IPS-18a (cell line): Measurements from ENCODE around the gene SKAP2.

Source experiments
- H3K27ac ChIP-seq: one replicate; pipeline ENCODE4 v1.5.1; 2013; ENCODE audit warnings: low read length
- H3K27me3 ChIP-seq: one replicate; pipeline ENCODE4 v1.6.1; 2013; ENCODE audit warnings: mild to moderate bottlenecking, low read length; ENCODE audit not compliant: control insufficient read depth, insufficient read depth
- H3K36me3 ChIP-seq: one replicate; pipeline ENCODE4 v1.6.1; 2013; ENCODE audit warnings: low read depth, low read length; ENCODE audit not compliant: control insufficient read depth
- H3K4me1 ChIP-seq: one replicate; pipeline ENCODE4 v1.6.1; 2013; ENCODE audit warnings: low read depth, low read length; ENCODE audit not compliant: control insufficient read depth
- H3K4me3 ChIP-seq: one replicate; pipeline ENCODE4 v1.5.1; 2013; ENCODE audit warnings: low read length
- H3K9ac ChIP-seq: one replicate; pipeline ENCODE4 v1.6.1; 2013; ENCODE audit warnings: mild to moderate bottlenecking, low read length, moderate library complexity
- H3K9me3 ChIP-seq: one replicate; pipeline ENCODE4 v1.6.1; 2013; ENCODE audit warnings: low read depth, low read length; ENCODE audit not compliant: control insufficient read depth

Gene SKAP2

DNA sequence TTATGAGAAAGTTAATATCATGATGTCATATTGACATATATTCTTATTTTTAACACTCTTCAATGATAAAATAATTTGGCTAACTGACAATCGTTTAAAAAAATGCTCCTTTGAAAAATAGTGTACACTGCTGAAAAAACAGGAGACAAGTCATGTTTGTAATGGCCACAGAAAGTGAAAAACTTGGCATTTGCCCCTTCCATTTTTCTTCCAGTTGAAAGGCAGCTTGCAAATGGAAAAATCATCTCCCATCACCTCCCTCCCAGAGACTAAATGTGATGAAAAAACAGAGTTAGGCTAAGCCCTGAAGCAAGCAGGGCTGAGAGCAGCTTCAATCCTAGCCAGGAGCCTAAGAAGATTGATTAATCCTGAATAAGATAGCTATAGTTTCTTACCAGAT lies 160.4 kb downstream of the SKAP2 start:
- no peaks in the 10 kb centered on the region for H3K4me1 ChIP-seq
- H3K27me3 ChIP-seq, result no peaks in the 10 kb centered on the region
- H3K36me3 ChIP-seq, result no peaks in the 10 kb centered on the region
- H3K27ac ChIP-seq, result no peak overlapping the region
- H3K9me3 ChIP-seq, result no peaks in the 10 kb centered on the region
- no peak overlapping the region for H3K9ac ChIP-seq
- no peak overlapping the region for H3K4me3 ChIP-seq

DNA sequence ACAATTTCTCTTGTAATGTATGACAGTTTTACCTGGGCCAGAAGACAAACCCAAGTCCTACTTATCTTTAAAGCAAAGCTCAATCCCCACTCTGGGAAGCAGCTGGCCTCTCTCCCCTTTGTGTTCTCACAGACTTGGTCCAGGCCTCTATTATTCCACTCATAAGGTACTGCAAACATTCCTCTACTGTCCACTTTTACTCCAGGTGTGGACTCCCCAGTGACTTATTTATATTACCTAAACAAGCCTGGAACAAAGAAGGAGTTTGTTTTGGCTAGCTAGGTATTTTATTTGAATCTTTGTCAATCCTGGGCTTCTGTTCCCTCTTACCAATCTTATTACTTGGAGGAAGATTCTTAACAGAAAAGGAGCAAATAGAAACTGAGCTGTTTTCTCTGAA lies 163.5 kb downstream of the SKAP2 start:
- Histone ChIP-seq H3K9me3 (no peaks in the 10 kb centered on the region), H3K27ac (no peak overlapping the region), H3K9ac (no peak overlapping the region), H3K4me1 (no peaks in the 10 kb centered on the region), H3K4me3 (no peak overlapping the region), H3K36me3 (no peaks in the 10 kb centered on the region), H3K27me3 (no peaks in the 10 kb centered on the region)

DNA sequence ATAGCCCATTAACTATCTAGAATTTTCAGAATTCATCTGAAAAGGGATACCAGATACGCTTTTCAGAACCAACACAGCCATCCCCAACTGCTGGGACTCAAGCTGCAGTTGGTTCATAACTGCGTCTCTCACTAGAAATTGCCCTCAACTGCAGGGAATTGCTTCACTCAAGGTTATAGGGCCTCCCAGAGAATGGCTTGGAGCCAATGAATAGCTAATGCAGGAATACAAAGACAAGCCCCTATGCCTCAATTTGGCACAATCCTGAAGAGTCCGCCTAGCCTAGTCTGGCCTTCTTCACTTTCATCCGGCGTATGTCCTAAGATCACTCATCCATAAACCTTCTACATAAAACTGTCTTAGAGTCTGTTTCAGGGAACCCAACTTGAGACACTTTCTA lies 164.0 kb downstream of the SKAP2 start:
- no peak overlapping the region for H3K4me3 ChIP-seq
- no peaks in the 10 kb centered on the region for H3K36me3 ChIP-seq
- H3K27ac ChIP-seq, result no peak overlapping the region

DNA sequence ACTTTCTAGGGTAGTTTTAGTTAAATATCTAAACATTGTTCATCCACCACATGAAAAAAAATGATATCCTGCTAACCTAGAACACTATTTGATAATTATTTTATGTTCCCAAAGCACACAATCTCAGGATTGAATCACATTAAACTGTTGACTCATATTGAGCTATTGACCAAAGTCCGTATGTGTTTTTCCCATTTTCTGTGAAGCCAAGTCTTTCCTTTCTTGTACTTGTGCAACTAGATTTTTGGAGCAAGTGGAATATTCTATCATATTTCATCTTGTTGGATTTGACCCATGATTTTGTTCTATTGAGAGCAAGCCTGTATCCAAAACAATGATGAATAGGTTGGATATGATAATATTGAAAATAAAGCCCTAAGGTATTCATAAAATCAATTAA lies 164.6 kb downstream of the SKAP2 start:
- Histone ChIP-seq H3K27ac (no peak overlapping the region), H3K9ac (no peak overlapping the region), H3K9me3 (no peaks in the 10 kb centered on the region), H3K36me3 (no peaks in the 10 kb centered on the region), H3K4me3 (no peak overlapping the region), H3K4me1 (no peaks in the 10 kb centered on the region), H3K27me3 (no peaks in the 10 kb centered on the region)

More for the DNA sequence above, 164.0 kb downstream of the SKAP2 start:
- Histone ChIP-seq H3K4me1 (no peaks in the 10 kb centered on the region), H3K9ac (no peak overlapping the region), H3K27me3 (no peaks in the 10 kb centered on the region), H3K9me3 (no peaks in the 10 kb centered on the region)

DNA sequence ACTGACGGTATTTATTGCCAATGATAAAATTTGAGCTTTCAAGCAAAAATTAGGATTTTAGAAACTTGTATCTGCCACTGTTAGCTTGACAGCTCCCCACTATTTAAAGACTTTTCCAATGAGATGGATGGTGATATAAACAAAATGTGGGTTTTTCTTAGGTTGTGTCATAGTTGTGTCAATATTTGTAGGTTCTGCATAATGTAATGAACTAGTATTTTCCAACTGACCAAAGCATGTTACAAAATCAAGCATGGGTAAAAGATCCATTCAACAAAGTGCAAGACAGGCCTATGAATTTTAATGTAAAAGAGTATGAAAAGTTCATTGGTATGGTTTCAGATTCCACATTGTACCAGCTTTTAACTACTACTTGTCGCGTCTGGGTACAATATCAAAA lies 165.6 kb downstream of the SKAP2 start:
- Histone ChIP-seq H3K27me3 (no peaks in the 10 kb centered on the region), H3K36me3 (no peaks in the 10 kb centered on the region), H3K9ac (no peak overlapping the region), H3K4me1 (no peaks in the 10 kb centered on the region), H3K27ac (no peak overlapping the region), H3K4me3 (no peak overlapping the region), H3K9me3 (no peaks in the 10 kb centered on the region)

DNA sequence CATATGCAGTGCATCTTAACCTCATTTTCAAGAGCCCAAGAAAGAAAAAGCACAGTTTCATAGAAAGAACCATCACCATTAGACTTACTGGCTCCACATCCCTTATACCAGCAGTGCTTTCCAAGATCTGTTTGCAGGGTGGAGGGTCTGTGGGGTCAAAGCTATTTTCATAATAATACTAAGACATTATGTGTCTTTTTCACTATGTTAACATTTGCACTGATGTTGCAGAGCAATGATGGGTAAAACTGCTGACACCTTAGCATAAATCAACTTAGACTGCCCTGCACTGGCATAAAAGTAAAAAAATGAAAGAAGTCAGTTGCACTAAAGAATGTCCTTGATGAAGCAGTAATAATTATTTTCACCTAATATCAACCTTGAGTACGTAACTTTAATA lies 166.2 kb downstream of the SKAP2 start:
- Histone ChIP-seq H3K4me3 (no peak overlapping the region), H3K9me3 (no peaks in the 10 kb centered on the region), H3K9ac (no peak overlapping the region), H3K27ac (no peak overlapping the region), H3K4me1 (no peaks in the 10 kb centered on the region), H3K36me3 (no peaks in the 10 kb centered on the region), H3K27me3 (no peaks in the 10 kb centered on the region)

- no peak overlapping the region for H3K27ac ChIP-seq
- H3K27me3 ChIP-seq, result no peaks in the 10 kb centered on the region
- H3K9ac ChIP-seq, result no peak overlapping the region
- H3K4me3 ChIP-seq, result no peak overlapping the region
- H3K9me3 ChIP-seq, result no peaks in the 10 kb centered on the region
- no peaks in the 10 kb centered on the region for H3K36me3 ChIP-seq
- peaks cover 3% of the 10 kb centered on the region for H3K4me1 ChIP-seq
These were observed 167.4 kb downstream of the SKAP2 start for GRCh38 chr7:26696978-26697377.

DNA sequence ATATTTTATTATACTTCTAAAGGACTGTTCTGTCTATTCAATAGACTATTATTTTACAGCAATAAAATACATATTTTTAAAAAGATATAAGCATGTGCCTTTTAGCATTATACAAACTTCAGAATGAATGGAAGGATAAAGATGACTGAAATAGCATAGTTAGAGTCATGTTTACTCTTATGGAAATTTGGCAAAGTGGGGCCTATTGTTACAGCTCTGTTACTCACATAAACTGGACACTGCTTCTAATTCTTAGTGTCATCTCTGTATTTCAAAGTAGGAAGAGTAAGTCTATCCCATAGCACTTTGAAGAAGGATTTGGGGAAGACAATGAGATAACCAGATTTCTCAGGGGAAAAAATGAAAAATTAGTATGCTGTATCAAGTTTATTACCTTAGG lies 168.2 kb downstream of the SKAP2 start:
- Histone ChIP-seq H3K27me3 (no peaks in the 10 kb centered on the region), H3K4me3 (no peak overlapping the region), H3K27ac (no peak overlapping the region), H3K9me3 (no peaks in the 10 kb centered on the region), H3K9ac (no peak overlapping the region), H3K36me3 (no peaks in the 10 kb centered on the region), H3K4me1 (peaks cover 4% of the 10 kb centered on the region)

DNA sequence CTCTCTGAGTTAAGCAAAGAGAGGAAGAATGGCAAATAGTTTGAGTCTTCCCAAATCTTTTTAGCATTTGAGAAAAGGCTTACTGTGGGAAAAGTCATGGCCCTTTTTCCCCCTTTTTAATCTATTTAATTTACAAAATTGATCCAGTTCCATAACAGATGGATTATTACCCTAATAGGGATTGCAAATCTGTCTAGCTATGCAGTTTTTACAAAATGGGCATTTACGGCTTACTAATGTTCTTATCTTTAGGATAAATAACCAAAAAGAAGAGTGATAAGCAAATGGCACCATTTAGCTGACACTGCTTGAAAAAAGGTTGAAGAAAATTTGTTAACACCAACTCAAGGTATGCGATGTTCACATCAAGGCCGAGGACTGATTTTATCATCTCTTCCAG lies 169.7 kb downstream of the SKAP2 start:
- Histone ChIP-seq H3K4me1 (peaks cover 4% of the 10 kb centered on the region), H3K9ac (no peak overlapping the region), H3K27ac (no peak overlapping the region), H3K36me3 (no peaks in the 10 kb centered on the region), H3K27me3 (no peaks in the 10 kb centered on the region), H3K4me3 (no peak overlapping the region), H3K9me3 (no peaks in the 10 kb centered on the region)

GRCh38 chr7:26694141-26694540 lies 170.2 kb downstream of the SKAP2 start:
- no peaks in the 10 kb centered on the region for H3K9me3 ChIP-seq
- no peaks in the 10 kb centered on the region for H3K36me3 ChIP-seq
- no peak overlapping the region for H3K4me3 ChIP-seq
- H3K9ac ChIP-seq, result no peak overlapping the region
- no peaks in the 10 kb centered on the region for H3K27me3 ChIP-seq
- H3K27ac ChIP-seq, result no peak overlapping the region
- peaks cover 4% of the 10 kb centered on the region for H3K4me1 ChIP-seq

- no peak overlapping the region for H3K27ac ChIP-seq
- H3K36me3 ChIP-seq, result no peaks in the 10 kb centered on the region
- H3K4me3 ChIP-seq, result no peak overlapping the region
- no peak overlapping the region for H3K9ac ChIP-seq
- no peaks in the 10 kb centered on the region for H3K9me3 ChIP-seq
- H3K27me3 ChIP-seq, result no peaks in the 10 kb centered on the region
- H3K4me1 ChIP-seq, result peaks cover 7% of the 10 kb centered on the region
These were observed 172.5 kb downstream of the SKAP2 start for GRCh38 chr7:26691886-26692285.

DNA sequence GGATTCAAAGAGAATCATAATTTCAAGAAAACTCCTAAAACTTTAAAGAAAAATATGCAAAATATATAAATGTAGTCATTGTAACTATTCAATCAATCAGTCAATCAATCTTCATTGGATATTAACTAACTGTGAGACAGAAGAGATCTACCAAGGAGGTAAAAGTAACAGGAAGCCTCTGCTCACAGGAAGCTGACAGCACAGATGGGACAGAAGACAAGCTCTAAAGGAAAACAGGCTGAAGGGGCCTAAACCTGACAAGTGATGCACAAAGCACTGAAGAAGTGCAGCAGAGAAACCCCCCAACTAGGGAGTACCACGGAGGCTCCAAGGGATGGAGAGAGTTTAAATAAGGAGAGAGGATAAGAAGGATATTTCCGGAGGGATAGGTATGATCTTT lies 173.0 kb downstream of the SKAP2 start:
- no peaks in the 10 kb centered on the region for H3K27me3 ChIP-seq
- H3K27ac ChIP-seq, result no peak overlapping the region
- no peaks in the 10 kb centered on the region for H3K36me3 ChIP-seq
- no peak overlapping the region for H3K4me3 ChIP-seq
- no peaks in the 10 kb centered on the region for H3K9me3 ChIP-seq
- H3K9ac ChIP-seq, result no peak overlapping the region
- H3K4me1 ChIP-seq, result peaks cover 11% of the 10 kb centered on the region
